ENCODE results near the gene TUNAR. TPM values are rescaled to one million over a fixed set of nuclear protein-coding genes. Genes with fewer than 3 reads are reported as not detected.

TUNAR gene
- total RNA-seq, 1 experiment from 2014 or later = not detected

GRCh38 chr14:95884377-95884776 lies 7.7 kb downstream of the TUNAR start:
- no peak for DNase-seq (ENCODE audit: low spot score)
- TF ChIP-seq CTCF (conservative IDR thresholded peaks at IDR 0.05; ENCODE audit: low read depth, low read length) (no peak), EZH2 (IDR thresholded peaks at IDR 0.05; ENCODE audit: borderline replicate concordance, low read depth, low read length, poor library complexity, severe bottlenecking) (no peak)
- no peaks in the 10 kb centered on the region for H3K4me1 ChIP-seq (ENCODE audit: insufficient read depth, low read length, poor library complexity, severe bottlenecking)
- H3K27ac ChIP-seq (ENCODE audit: low read depth, low read length, poor library complexity, severe bottlenecking) = no peak overlapping the region
- ChIA-PET POLR2A (ENCODE audit: low non-redundant PET) (no interaction called here), CTCF (no interaction called here)
- H3K4me3 ChIP-seq (ENCODE audit: low read depth, low read length, poor library complexity, severe bottlenecking) = no peak overlapping the region
- no peaks in the 10 kb centered on the region for H3K36me3 ChIP-seq (ENCODE audit: insufficient read depth, low read length, poor library complexity, severe bottlenecking)
- peaks cover 40% of the 10 kb centered on the region for H3K27me3 ChIP-seq (replicated peaks; ENCODE audit: insufficient read depth, low read depth, low read length, poor library complexity)
- intact Hi-C loops (cut with micrococcal nuclease; ENCODE audit: unreplicated experiment) = no loop called here
- no peaks in the 10 kb centered on the region for H3K9me3 ChIP-seq (ENCODE audit: low read depth, low read length, poor library complexity, severe bottlenecking)
- BruUV-seq (replicated peaks) = no TSS peak

- no peak overlapping the region for H3K4me3 ChIP-seq (ENCODE audit: low read depth, low read length, poor library complexity, severe bottlenecking)
- BruUV-seq (replicated peaks) = no TSS peak
- H3K4me1 ChIP-seq (ENCODE audit: insufficient read depth, low read length, poor library complexity, severe bottlenecking) = no peaks in the 10 kb centered on the region
- no peak for TF ChIP-seq CTCF (conservative IDR thresholded peaks at IDR 0.05; ENCODE audit: low read depth, low read length)
- no peak for TF ChIP-seq EZH2 (IDR thresholded peaks at IDR 0.05; ENCODE audit: borderline replicate concordance, low read depth, low read length, poor library complexity, severe bottlenecking)
- peaks cover 35% of the 10 kb centered on the region for H3K27me3 ChIP-seq (replicated peaks; ENCODE audit: insufficient read depth, low read depth, low read length, poor library complexity)
- no peaks in the 10 kb centered on the region for H3K36me3 ChIP-seq (ENCODE audit: insufficient read depth, low read length, poor library complexity, severe bottlenecking)
- POLR2A ChIA-PET (ENCODE audit: low non-redundant PET) = no interaction called here
- CTCF ChIA-PET = no interaction called here
- DNase-seq (ENCODE audit: low spot score) = no peak
- H3K9me3 ChIP-seq (ENCODE audit: low read depth, low read length, poor library complexity, severe bottlenecking) = no peaks in the 10 kb centered on the region
- H3K27ac ChIP-seq (ENCODE audit: low read depth, low read length, poor library complexity, severe bottlenecking) = no peak overlapping the region
- intact Hi-C loops (cut with micrococcal nuclease; ENCODE audit: unreplicated experiment) = no loop called here
Measured at GRCh38 chr14:95885278-95885677, 8.6 kb downstream of the TUNAR start.

GRCh38 chr14:95885866-95886265 lies 9.2 kb downstream of the TUNAR start:
- BruUV-seq (replicated peaks) = no TSS peak
- H3K36me3 ChIP-seq (ENCODE audit: insufficient read depth, low read length, poor library complexity, severe bottlenecking) = no peaks in the 10 kb centered on the region
- ChIA-PET CTCF (no interaction called here), POLR2A (ENCODE audit: low non-redundant PET) (no interaction called here)
- H3K27ac ChIP-seq (ENCODE audit: low read depth, low read length, poor library complexity, severe bottlenecking) = no peak overlapping the region
- no peaks in the 10 kb centered on the region for H3K9me3 ChIP-seq (ENCODE audit: low read depth, low read length, poor library complexity, severe bottlenecking)
- H3K4me1 ChIP-seq (ENCODE audit: insufficient read depth, low read length, poor library complexity, severe bottlenecking) = no peaks in the 10 kb centered on the region
- no peak for DNase-seq (ENCODE audit: low spot score)
- H3K27me3 ChIP-seq (replicated peaks; ENCODE audit: insufficient read depth, low read depth, low read length, poor library complexity) = peaks cover 35% of the 10 kb centered on the region
- no peak overlapping the region for H3K4me3 ChIP-seq (ENCODE audit: low read depth, low read length, poor library complexity, severe bottlenecking)
- intact Hi-C loops (cut with micrococcal nuclease; ENCODE audit: unreplicated experiment) = no loop called here
- TF ChIP-seq EZH2 (IDR thresholded peaks at IDR 0.05; ENCODE audit: borderline replicate concordance, low read depth, low read length, poor library complexity, severe bottlenecking) (no peak), CTCF (conservative IDR thresholded peaks at IDR 0.05; ENCODE audit: low read depth, low read length) (no peak)

Measured in A673 (cell line).